ENCODE results near the gene COMTD1. TPM values are rescaled to one million over a fixed set of nuclear protein-coding genes. Genes with fewer than 3 reads are reported as not detected.

The COMTD1 gene
- total and polyA plus RNA-seq, 2 donors (not counting 1 experiment from before 2014, with no cell fraction given): 14.5 to 23.8 TPM

GRCh38 chr10:75244487-75245353 is 9.0 kb upstream of the COMTD1 start:
- WGBS (ENCODE audit: insufficient coverage): 89% methylated on average over 7 of the region's 8 CpGs
- ChIA-PET CTCF (no interaction called here), POLR2A (no interaction called here)
- Histone ChIP-seq H3K9me3 (ENCODE audit: control extremely low read depth in 1 of 3, control insufficient read depth in 2 of 3, insufficient read depth in 1 of 3, low read length in 2 of 3) (peaks cover 0 to 5% (median 0%) of the 10 kb centered on the region in 3 donors), H3K27ac (ENCODE audit: low read length in 2 of 2) (no peak overlapping the region), H3K27me3 (replicated peaks in 1 of 4; ENCODE audit: control extremely low read depth in 1 of 4, control insufficient read depth in 3 of 4, insufficient read depth in 4 of 4, low read length in 3 of 4) (no peaks in the 10 kb centered on the region), H3K4me3 (ENCODE audit: control extremely low read depth in 1 of 5, extremely low read depth in 1 of 5, insufficient read depth in 1 of 5, low read depth in 2 of 5, low read length in 4 of 5) (no peak overlapping the region), H4K20me1 (ENCODE audit: control insufficient read depth, insufficient read depth, low read length, poor library complexity, severe bottlenecking) (no peaks in the 10 kb centered on the region), H3K4me2 (replicated peaks; ENCODE audit: low read depth, low read length, poor library complexity, severe bottlenecking) (no peak overlapping the region), H3K79me2 (ENCODE audit: control insufficient read depth, insufficient read depth, low read length) (no peaks in the 10 kb centered on the region), H3K4me1 (ENCODE audit: control insufficient read depth in 2 of 2, insufficient read depth in 2 of 2, low read length in 2 of 2) (no peaks in the 10 kb centered on the region), H3K36me3 (replicated peaks in 1 of 2; ENCODE audit: control extremely low read depth in 1 of 2, control insufficient read depth in 1 of 2, extremely low read depth in 1 of 2, insufficient read depth in 2 of 2, low read length in 1 of 2) (no peaks in the 10 kb centered on the region), H2AFZ (ENCODE audit: insufficient read depth, low read depth, low read length, poor library complexity, severe bottlenecking) (no peak overlapping the region), H3K9ac (ENCODE audit: low read length) (no peak overlapping the region)
- Mint-ChIP-seq H3K27me3 (peaks cover 6% of the 10 kb centered on the region), H3K9me3 (ENCODE audit: insufficient read depth) (no peaks in the 10 kb centered on the region), H3K27ac (no peak overlapping the region), H3K4me3 (no peak overlapping the region), H3K4me1 (no peaks in the 10 kb centered on the region)
- intact Hi-C loops (cut with micrococcal nuclease): no loop called here
- ATAC-seq (ENCODE audit: low read depth) (no peak), DNase-seq (no peak)
- TF ChIP-seq CTCF (IDR thresholded peaks at IDR 0.05) (no peak), EZH2 (IDR thresholded peaks at IDR 0.05; ENCODE audit: borderline replicate concordance, insufficient read depth, low read depth, low read length, poor library complexity, severe bottlenecking) (no peak)

GRCh38 chr10:75243426-75243825 is 7.7 kb upstream of the COMTD1 start:
- Histone ChIP-seq H3K9ac (ENCODE audit: low read length) (no peak overlapping the region), H3K4me2 (replicated peaks; ENCODE audit: low read depth, low read length, poor library complexity, severe bottlenecking) (no peak overlapping the region), H3K27ac (ENCODE audit: low read length in 2 of 2) (no peak overlapping the region), H3K79me2 (ENCODE audit: control insufficient read depth, insufficient read depth, low read length) (no peaks in the 10 kb centered on the region), H4K20me1 (ENCODE audit: control insufficient read depth, insufficient read depth, low read length, poor library complexity, severe bottlenecking) (no peaks in the 10 kb centered on the region), H3K4me1 (ENCODE audit: control insufficient read depth in 2 of 2, insufficient read depth in 2 of 2, low read length in 2 of 2) (no peaks in the 10 kb centered on the region), H3K9me3 (ENCODE audit: control extremely low read depth in 1 of 3, control insufficient read depth in 2 of 3, insufficient read depth in 1 of 3, low read length in 2 of 3) (peaks cover 0 to 5% (median 0%) of the 10 kb centered on the region in 3 donors), H3K27me3 (replicated peaks in 1 of 4; ENCODE audit: control extremely low read depth in 1 of 4, control insufficient read depth in 3 of 4, insufficient read depth in 4 of 4, low read length in 3 of 4) (no peaks in the 10 kb centered on the region), H2AFZ (ENCODE audit: insufficient read depth, low read depth, low read length, poor library complexity, severe bottlenecking) (no peak overlapping the region), H3K4me3 (ENCODE audit: control extremely low read depth in 1 of 5, extremely low read depth in 1 of 5, insufficient read depth in 1 of 5, low read depth in 2 of 5, low read length in 4 of 5) (no peak overlapping the region), H3K36me3 (replicated peaks in 1 of 2; ENCODE audit: control extremely low read depth in 1 of 2, control insufficient read depth in 1 of 2, extremely low read depth in 1 of 2, insufficient read depth in 2 of 2, low read length in 1 of 2) (no peaks in the 10 kb centered on the region)
- TF ChIP-seq CTCF (IDR thresholded peaks at IDR 0.05) (no peak), EZH2 (IDR thresholded peaks at IDR 0.05; ENCODE audit: borderline replicate concordance, insufficient read depth, low read depth, low read length, poor library complexity, severe bottlenecking) (no peak)
- Mint-ChIP-seq H3K27me3 (no peaks in the 10 kb centered on the region), H3K9me3 (ENCODE audit: insufficient read depth) (no peaks in the 10 kb centered on the region), H3K27ac (no peak overlapping the region), H3K4me1 (no peaks in the 10 kb centered on the region), H3K4me3 (no peak overlapping the region)
- 95% methylated on average over 10 of the region's 10 CpGs for WGBS (ENCODE audit: insufficient coverage)
- intact Hi-C loops (cut with micrococcal nuclease): no loop called here
- POLR2A ChIA-PET: no interaction called here
- CTCF ChIA-PET: interaction anchor here (1.3 kb wide), 1 partner anchor 56 kb away, joined by 4 read pairs; no protein-coding TSS in a partner anchor
- no peak for ATAC-seq (ENCODE audit: low read depth)
- DNase-seq: no peak

Data from B cell (primary cell).